A549 (cell line): ENCODE results near the gene AP2A2.

Source experiments
- CBX8 ChIP-seq: fragments of 200-600 bp; sonication (generic); IDR thresholded peaks from 2 replicates; pipeline ENCODE4 v1.6.1; 2016
- EP300 ChIP-seq, 2 experiments: fragments of >200 bp; sonication (Bioruptor Twin); formaldehyde crosslinking; IDR thresholded peaks; 2 replicates in 1 of 2; 3 replicates in 1 of 2; pipeline ENCODE4 v1.6.1; 2016 to 2017
- TF ChIP-seq, protein P1 (sequence below): fragments of 200-600 bp; sonication (generic); IDR thresholded peaks from 2 replicates; pipeline ENCODE4 v1.6.1; 2016; ENCODE audit warnings: antibody characterized with exemption, mild to moderate bottlenecking, moderate library complexity
- TF ChIP-seq, protein P2 (sequence below): fragments of >200 bp; sonication (Bioruptor Twin); formaldehyde crosslinking; IDR thresholded peaks from 3 replicates; pipeline ENCODE4 v1.5.1; 2016

DNA sequence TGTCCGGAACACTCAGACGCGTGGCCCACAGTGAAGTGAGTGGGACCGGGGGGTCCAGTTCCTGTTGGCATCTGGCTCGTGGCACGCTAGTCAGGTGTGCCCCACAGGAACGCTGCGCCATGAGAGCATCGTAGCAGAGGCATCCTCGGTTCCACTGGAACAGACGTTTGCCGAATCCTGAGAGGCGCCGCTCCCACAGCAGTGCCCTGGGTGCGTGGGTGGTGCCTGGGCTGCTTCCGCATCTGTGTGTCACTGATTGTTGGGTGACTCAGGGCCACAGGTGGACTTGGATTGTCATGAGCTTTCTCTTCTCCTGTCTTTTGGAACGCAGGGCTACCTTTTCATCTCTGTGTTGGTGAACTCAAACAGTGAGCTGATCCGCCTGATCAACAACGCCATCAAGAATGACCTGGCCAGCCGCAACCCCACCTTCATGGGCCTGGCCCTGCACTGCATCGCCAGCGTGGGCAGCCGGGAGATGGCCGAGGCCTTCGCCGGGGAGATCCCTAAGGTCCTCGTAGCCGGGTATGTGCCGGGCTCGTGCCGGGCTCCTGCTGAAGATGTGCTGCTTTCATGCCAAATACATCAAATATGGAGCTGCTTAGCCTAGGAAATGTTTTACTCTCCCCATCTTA is 46.2 kb downstream of the AP2A2 start:
- TF ChIP-seq, protein P1, sequence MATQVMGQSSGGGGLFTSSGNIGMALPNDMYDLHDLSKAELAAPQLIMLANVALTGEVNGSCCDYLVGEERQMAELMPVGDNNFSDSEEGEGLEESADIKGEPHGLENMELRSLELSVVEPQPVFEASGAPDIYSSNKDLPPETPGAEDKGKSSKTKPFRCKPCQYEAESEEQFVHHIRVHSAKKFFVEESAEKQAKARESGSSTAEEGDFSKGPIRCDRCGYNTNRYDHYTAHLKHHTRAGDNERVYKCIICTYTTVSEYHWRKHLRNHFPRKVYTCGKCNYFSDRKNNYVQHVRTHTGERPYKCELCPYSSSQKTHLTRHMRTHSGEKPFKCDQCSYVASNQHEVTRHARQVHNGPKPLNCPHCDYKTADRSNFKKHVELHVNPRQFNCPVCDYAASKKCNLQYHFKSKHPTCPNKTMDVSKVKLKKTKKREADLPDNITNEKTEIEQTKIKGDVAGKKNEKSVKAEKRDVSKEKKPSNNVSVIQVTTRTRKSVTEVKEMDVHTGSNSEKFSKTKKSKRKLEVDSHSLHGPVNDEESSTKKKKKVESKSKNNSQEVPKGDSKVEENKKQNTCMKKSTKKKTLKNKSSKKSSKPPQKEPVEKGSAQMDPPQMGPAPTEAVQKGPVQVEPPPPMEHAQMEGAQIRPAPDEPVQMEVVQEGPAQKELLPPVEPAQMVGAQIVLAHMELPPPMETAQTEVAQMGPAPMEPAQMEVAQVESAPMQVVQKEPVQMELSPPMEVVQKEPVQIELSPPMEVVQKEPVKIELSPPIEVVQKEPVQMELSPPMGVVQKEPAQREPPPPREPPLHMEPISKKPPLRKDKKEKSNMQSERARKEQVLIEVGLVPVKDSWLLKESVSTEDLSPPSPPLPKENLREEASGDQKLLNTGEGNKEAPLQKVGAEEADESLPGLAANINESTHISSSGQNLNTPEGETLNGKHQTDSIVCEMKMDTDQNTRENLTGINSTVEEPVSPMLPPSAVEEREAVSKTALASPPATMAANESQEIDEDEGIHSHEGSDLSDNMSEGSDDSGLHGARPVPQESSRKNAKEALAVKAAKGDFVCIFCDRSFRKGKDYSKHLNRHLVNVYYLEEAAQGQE: no peak
- no peak for TF ChIP-seq CBX8
- no peak for TF ChIP-seq EP300 (IDR thresholded peaks at IDR 0.05)
- TF ChIP-seq, protein P2, sequence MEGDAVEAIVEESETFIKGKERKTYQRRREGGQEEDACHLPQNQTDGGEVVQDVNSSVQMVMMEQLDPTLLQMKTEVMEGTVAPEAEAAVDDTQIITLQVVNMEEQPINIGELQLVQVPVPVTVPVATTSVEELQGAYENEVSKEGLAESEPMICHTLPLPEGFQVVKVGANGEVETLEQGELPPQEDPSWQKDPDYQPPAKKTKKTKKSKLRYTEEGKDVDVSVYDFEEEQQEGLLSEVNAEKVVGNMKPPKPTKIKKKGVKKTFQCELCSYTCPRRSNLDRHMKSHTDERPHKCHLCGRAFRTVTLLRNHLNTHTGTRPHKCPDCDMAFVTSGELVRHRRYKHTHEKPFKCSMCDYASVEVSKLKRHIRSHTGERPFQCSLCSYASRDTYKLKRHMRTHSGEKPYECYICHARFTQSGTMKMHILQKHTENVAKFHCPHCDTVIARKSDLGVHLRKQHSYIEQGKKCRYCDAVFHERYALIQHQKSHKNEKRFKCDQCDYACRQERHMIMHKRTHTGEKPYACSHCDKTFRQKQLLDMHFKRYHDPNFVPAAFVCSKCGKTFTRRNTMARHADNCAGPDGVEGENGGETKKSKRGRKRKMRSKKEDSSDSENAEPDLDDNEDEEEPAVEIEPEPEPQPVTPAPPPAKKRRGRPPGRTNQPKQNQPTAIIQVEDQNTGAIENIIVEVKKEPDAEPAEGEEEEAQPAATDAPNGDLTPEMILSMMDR: no peak
